ENCODE results near the gene MYO18B.

DNA sequence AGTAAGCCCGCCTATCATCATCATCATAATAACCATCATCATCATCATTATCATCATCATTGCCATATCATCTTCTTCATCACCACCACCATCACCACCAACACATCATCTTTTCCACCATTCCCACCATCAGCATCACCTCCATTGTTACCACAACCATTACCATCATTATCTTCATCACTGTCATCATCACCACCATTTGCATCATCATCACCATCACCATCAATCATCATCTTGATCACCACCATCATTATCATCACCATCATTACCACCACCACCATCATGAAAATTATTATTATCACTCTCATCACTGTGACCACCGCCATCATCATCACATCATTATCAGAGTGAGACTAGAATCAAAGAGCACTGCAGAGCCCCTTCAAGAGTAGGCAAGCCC, 227.9 kb downstream of the MYO18B start:
- TF ChIP-seq CTCF (conservative IDR thresholded peaks at IDR 0.05; ENCODE audit: low read depth, low read length) = no peak
- no peak for TF ChIP-seq EZH2phosphoT487 (IDR thresholded peaks at IDR 0.05; ENCODE audit: borderline replicate concordance, low read length)
- TF ChIP-seq EZH2 (IDR thresholded peaks at IDR 0.05; ENCODE audit: low read length, unreplicated experiment) = no peak

Data from PC-3 (cell line).